GM18861 (cell line): ENCODE results near the gene CHST6.
A peak's percentile ranks its signal among the peaks of the same experiment; 100 is the strongest.
"Not testable (repeated sequence)": the region's sequence is repeated elsewhere in the genome, so short reads cannot be mapped to it uniquely, and the experiment has no call there.

ENCODE experiments used
- ATAC-seq: cut with Tn5 transposase; IDR thresholded peaks from one replicate; pipeline ENCODE4 v1.9.1; 2021; ENCODE audit not compliant: unreplicated experiment

Gene CHST6

DNA sequence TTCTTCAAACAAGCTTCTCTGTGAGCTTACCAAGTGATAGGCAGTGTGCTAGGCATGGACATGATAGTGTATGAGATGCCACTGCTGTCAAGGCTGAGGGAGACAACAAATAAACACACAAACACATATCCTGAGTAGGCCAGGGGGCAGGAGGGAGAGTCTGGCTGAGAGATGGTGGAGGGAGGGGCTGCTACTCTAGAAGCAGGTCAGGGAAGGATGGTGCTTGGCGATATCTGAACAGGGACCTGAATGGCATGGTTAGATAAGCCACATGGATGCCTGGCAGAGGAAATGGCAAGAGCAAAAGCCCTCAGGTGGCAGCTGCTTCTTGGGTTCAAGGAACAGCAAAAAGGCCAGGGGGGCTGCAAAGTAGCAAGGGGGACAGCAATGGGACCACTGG is 8.6 kb upstream of the CHST6 start:
- ATAC-seq = no peak

DNA sequence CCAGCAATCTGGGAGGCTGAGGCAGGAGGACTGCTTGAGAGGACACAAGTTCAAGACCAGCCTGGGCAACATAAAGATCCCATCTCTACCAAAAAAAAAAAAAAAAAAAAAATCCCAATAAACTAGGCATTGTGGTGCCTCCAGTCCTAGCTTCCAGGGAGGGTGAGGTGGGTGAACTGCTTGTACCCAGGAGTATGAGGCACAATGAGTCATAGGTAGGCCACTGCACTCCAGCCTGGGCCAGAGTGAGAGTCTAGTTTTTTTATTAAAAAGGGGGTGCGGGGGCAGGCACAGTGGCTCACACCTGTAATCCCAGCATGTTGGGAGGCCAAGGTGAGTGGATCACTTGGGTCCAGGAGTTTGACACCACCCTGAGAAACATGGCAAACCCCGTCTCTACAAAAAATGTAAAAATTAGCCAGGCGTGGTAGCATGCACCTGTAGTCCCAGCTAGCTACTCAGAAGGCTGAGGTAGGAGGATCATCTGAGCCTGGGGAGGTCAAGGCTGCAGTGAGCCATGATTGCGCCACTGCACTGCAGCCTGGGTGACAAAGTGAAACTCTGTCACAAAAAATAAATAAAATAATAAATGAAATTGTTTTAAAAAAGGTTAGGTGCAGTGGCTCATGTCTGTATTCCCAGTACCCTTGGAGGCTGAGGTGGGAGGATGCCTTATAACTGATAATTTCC is 7.8 kb upstream of the CHST6 start:
- no peak for ATAC-seq

GRCh38 chr16:75501820-75502219 is 6.6 kb upstream of the CHST6 start:
- ATAC-seq = not testable (repeated sequence)

DNA sequence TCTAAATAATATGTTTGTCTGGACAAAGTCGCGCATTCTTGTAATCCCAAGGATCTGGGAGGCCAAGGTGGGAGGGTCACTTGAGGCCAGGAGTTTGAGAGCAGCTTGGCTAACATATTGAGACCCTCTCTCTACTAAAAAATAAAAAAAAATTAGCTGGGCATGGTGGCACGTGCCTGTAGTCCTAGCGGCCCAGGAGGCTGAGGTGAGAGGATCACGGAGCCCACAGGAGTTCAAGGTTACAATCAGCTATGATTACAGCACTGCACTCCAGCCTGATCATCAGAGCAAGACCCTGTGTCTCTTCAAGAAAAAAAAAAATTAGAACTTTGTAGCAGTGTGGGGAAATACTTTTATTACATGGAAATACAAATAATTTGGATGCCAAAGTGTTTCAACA is 6.1 kb upstream of the CHST6 start:
- ATAC-seq = no peak

DNA sequence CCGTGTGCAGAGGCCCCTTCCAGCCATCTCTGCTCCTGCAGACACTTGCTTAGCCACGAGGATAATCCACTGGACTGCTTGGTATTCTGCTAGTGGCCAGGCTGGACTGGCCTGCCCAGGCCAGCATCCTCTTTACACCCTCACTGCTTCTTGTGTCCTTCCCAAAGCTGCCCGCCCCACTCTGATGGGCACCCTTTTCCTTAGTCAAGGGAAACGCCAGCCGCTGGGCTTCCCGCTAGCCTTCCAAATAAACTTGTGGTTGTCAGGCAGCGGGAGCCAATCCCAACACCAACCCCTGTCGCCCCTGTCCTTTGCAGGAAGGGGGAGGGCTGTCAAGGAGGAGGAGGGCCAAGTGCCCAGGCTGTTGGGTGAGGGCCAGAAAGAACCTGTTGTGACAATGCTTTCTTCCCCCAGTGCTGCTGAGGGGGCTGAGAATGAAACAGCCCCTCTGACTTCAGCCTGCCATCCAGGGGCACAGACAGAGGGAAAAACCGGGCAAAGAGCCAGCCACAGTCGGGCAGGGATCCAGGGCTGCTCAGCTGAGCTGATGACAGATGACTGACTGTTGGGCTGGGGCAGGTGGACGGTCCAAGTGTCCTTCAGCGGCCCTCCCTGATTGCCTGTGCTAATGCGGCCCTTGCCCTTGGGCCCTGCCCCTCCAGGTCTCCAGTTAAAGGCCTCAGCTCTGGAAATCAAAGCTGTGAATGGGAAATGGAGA is 3.5 kb upstream of the CHST6 start:
- not testable (repeated sequence) for ATAC-seq

GRCh38 chr16:75497558-75497957 is 2.3 kb upstream of the CHST6 start:
- ATAC-seq = no peak

- ATAC-seq = no peak
Observed at GRCh38 chr16:75494661-75495075, 573 bp downstream of the CHST6 start.

DNA sequence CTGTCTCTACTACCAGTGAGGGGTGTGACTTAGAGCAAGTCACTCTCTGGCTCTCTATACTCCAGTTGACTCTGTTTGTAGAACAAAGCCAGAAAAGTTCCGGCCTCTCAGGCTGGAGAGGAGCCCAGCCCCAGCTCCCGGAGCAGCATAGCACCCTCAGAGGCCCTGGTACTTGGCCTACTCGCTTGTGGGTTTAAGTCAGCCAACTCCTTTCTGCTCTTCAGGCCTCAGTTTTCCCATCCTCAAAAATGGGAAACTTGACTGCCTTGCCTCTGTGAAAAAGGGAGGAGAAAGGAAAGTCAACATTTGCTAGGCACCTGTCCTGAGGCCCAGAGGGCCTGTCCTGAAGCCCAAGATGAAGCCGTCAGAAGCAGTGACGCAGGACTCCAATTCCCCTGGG is 1.1 kb downstream of the CHST6 start:
- no peak for ATAC-seq

GRCh38 chr16:75491876-75492275 is 3.4 kb downstream of the CHST6 start:
- ATAC-seq = no peak

DNA sequence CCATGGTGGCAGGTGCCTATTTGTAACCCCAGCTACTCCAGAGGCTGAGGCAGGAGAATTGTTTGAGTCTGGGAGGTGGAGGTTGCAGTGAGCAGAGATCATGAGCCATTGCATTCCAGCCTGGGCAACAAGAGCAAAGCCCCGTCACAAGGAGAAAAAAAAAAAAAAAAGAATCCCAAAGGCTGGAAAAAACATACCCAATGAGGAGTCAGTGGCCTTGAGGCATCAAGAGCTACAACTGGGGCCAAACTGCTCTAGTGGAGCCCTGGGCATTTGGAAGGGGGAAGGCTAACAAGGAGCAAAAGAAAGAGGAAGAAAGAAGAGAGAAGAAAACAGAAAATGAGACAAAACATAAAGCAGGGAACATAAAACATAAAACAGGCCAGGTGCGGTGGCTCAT is 6.9 kb downstream of the CHST6 start:
- no peak for ATAC-seq

DNA sequence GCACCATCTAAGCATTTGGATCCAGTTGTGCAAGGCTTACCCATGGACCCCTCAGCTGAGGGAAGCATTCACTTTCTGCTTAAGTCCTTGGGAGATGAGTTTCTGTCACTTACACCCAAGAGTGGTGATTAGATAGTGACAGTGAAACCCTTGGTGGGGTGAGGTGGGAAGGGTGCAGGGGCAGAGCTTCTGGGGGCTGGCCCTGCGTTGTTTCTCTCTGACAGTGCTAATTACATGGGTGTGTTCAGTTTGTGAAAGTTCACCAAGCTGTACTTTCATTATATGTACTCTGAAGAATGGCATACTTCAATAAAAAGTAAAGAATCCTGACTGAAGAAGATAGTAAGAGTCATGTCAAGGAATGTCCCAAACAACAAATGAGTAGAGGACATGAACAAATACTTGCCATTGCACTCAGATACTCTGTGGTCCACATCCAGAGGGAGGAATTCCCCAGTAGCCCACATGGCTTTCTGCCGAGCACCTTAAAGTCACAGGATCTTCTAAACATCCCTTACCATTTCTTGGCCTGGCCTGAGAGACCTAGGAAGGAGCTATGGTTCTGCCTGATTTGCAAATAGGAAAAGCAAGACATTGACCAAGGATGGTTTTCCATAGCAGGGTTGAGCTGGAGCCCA is 8.4 kb downstream of the CHST6 start:
- peak; percentile 49 for ATAC-seq

GRCh38 chr16:75486014-75486675 is 9.1 kb downstream of the CHST6 start:
- no peak for ATAC-seq

- ATAC-seq = no peak
Observed at GRCh38 chr16:75485230-75486013, 9.8 kb downstream of the CHST6 start.

DNA sequence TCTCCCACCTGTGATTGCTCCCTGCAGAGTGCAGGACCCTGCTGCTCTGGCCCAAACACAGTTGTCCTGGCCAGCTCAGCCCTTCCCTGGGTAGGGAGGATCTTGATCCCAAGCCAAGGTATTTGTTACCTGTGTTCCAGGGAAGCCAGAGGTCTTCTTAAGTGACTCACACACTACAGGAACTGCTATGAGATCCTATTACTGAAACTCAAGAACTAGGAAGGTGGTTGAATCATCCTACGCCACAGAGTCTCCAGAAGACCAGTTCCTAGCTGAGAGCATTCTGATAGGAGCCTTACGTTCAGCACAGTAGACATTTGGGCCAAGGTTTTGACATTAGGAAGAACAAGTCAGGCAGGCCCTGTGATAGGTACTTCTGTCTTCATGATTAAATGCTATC is 12.0 kb downstream of the CHST6 start:
- ATAC-seq = no peak

- no peak for ATAC-seq
Observed at GRCh38 chr16:75482434-75483205, 12.6 kb downstream of the CHST6 start.

DNA sequence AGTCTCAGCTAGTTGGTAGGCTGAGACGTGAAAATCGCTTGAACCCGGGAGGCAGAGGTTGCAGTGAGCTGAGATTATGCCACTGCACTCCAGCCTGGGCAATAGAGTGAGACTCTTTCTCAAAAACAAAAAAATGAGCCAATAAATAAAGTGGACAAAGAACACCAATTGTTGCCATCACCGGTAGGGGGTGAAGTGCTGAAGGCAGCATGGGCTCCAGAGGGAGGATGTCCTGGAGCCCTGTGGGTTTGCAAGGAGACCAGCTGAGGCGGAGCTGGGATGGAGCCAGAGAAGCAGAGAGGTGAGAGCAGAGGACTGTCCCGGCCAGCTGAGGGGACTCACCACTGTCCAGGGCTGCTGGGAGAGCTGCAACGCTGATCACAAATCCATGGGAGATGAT is 13.8 kb downstream of the CHST6 start:
- ATAC-seq = no peak

DNA sequence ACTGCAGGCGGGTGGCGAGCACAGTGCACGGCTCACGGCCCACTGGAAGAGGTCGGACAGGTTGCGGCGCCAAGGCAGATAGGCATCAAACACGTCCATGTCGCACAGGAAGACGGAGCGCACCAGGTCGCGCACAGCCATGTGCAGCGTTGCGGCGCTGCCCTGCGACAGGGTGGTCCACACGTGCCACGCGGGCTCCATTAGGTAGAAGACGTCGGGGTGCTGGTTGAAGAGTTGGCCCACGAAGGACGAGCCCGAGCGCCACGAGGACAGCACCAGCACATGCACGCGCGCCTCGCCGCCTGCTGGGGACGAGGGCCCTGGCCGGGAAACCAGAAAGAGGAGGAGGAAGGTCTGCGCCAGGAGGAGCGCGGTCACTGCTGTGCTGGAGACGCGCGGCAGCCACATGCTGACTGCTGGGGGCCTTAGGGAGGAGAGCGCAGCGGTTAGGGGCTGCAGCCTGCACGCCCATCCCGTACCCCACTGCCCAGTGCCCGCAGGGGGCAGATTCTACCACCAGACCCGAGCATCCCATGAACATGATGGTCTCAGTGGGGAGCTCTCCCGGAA is 15.7 kb downstream of the CHST6 start:
- ATAC-seq = no peak

- ATAC-seq = no peak
Observed at GRCh38 chr16:75478480-75479345, 16.5 kb downstream of the CHST6 start.
